Activated T-helper 17 cell treated with anti-CD3 and anti-CD28 coated beads, Interleukin-2, amount 50 U/mL, for 72 hours (primary cell): ENCODE results near the gene PLXNA2. TPM values are rescaled to one million over a fixed set of nuclear protein-coding genes. Genes with fewer than 3 reads are reported as not detected.

Experiments used
- ATAC-seq: fragments of 150-1000 bp; cut with Tn5 transposase; replicated peaks from 2 replicates; pipeline ENCODE4 v1.10.0; 2021; ENCODE audit warnings: mild to moderate bottlenecking, moderate library complexity
- H3K27ac Mint-ChIP-seq: one replicate; pipeline ENCODE4 v1.8.0; 2022; ENCODE audit warnings: mixed read lengths
- H3K27me3 Mint-ChIP-seq: one replicate; pipeline ENCODE4 v1.8.0; 2022; ENCODE audit warnings: mixed read lengths
- H3K36me3 Mint-ChIP-seq: one replicate; pipeline ENCODE4 v1.8.0; 2022; ENCODE audit warnings: low read depth, mild to moderate bottlenecking, mixed read lengths
- H3K4me1 Mint-ChIP-seq: one replicate; pipeline ENCODE4 v1.8.0; 2022; ENCODE audit warnings: mixed read lengths
- H3K4me3 Mint-ChIP-seq: one replicate; pipeline ENCODE4 v1.8.0; 2022; ENCODE audit warnings: mild to moderate bottlenecking, mixed read lengths
- H3K9me3 Mint-ChIP-seq: one replicate; pipeline ENCODE4 v1.8.0; 2022; ENCODE audit warnings: mixed read lengths
- total RNA-seq, 2 donors: library from RNA; stranded (reverse); gene quantifications; one replicate each; pipeline ENCODE4 v1.2.3, GENCODE V29; 2022

Gene PLXNA2
- total RNA-seq, 2 donors from 2014 or later = 0.09 TPM; not detected in 1

- Mint-ChIP-seq H3K4me3 (no peak overlapping the region), H3K27ac (no peak overlapping the region), H3K36me3 (no peaks in the 10 kb centered on the region), H3K4me1 (no peaks in the 10 kb centered on the region), H3K9me3 (no peaks in the 10 kb centered on the region), H3K27me3 (peaks cover 24% of the 10 kb centered on the region)
- ATAC-seq = no peak
Observed at GRCh38 chr1:208169081-208169879, 74.9 kb downstream of the PLXNA2 start.

GRCh38 chr1:208167261-208167869 is 76.8 kb downstream of the PLXNA2 start:
- Mint-ChIP-seq H3K27ac (no peak overlapping the region), H3K4me1 (no peaks in the 10 kb centered on the region), H3K4me3 (no peak overlapping the region), H3K36me3 (no peaks in the 10 kb centered on the region), H3K27me3 (peaks cover 38% of the 10 kb centered on the region), H3K9me3 (no peaks in the 10 kb centered on the region)
- ATAC-seq = no peak

GRCh38 chr1:208166340-208167138 is 77.6 kb downstream of the PLXNA2 start:
- H3K4me1 Mint-ChIP-seq = no peaks in the 10 kb centered on the region
- no peaks in the 10 kb centered on the region for H3K36me3 Mint-ChIP-seq
- H3K27ac Mint-ChIP-seq = no peak overlapping the region
- no peaks in the 10 kb centered on the region for H3K9me3 Mint-ChIP-seq
- H3K27me3 Mint-ChIP-seq = peaks cover 44% of the 10 kb centered on the region
- no peak overlapping the region for H3K4me3 Mint-ChIP-seq
- no peak for ATAC-seq

GRCh38 chr1:208165659-208166058 is 78.5 kb downstream of the PLXNA2 start:
- Mint-ChIP-seq H3K27ac (no peak overlapping the region), H3K36me3 (no peaks in the 10 kb centered on the region), H3K4me3 (no peak overlapping the region)

GRCh38 chr1:208164609-208165008 is 79.6 kb downstream of the PLXNA2 start:
- Mint-ChIP-seq H3K36me3 (no peaks in the 10 kb centered on the region), H3K4me1 (no peaks in the 10 kb centered on the region), H3K27ac (no peak overlapping the region), H3K27me3 (peaks cover 37% of the 10 kb centered on the region), H3K4me3 (no peak overlapping the region), H3K9me3 (no peaks in the 10 kb centered on the region)
- ATAC-seq = no peak

More at GRCh38 chr1:208165659-208166058, 78.5 kb downstream of the PLXNA2 start:
- H3K9me3 Mint-ChIP-seq = no peaks in the 10 kb centered on the region
- no peaks in the 10 kb centered on the region for H3K4me1 Mint-ChIP-seq
- H3K27me3 Mint-ChIP-seq = peaks cover 44% of the 10 kb centered on the region
- no peak for ATAC-seq

- Mint-ChIP-seq H3K27me3 (peaks cover 41% of the 10 kb centered on the region), H3K4me3 (no peak overlapping the region), H3K4me1 (no peaks in the 10 kb centered on the region), H3K9me3 (no peaks in the 10 kb centered on the region), H3K27ac (no peak overlapping the region), H3K36me3 (no peaks in the 10 kb centered on the region)
- ATAC-seq = no peak
Observed at GRCh38 chr1:208163539-208163938, 80.6 kb downstream of the PLXNA2 start.

GRCh38 chr1:208162903-208163302 is 81.3 kb downstream of the PLXNA2 start:
- H3K27me3 Mint-ChIP-seq = peaks cover 45% of the 10 kb centered on the region
- H3K36me3 Mint-ChIP-seq = no peaks in the 10 kb centered on the region
- ATAC-seq = no peak
- no peaks in the 10 kb centered on the region for H3K4me1 Mint-ChIP-seq
- H3K27ac Mint-ChIP-seq = no peak overlapping the region
- no peak overlapping the region for H3K4me3 Mint-ChIP-seq
- H3K9me3 Mint-ChIP-seq = no peaks in the 10 kb centered on the region

- ATAC-seq = no peak
- Mint-ChIP-seq H3K4me3 (no peak overlapping the region), H3K27me3 (peaks cover 43% of the 10 kb centered on the region), H3K9me3 (no peaks in the 10 kb centered on the region), H3K36me3 (no peaks in the 10 kb centered on the region), H3K4me1 (no peaks in the 10 kb centered on the region), H3K27ac (no peak overlapping the region)
Observed at GRCh38 chr1:208161656-208162375, 82.4 kb downstream of the PLXNA2 start.

- Mint-ChIP-seq H3K27me3 (peaks cover 40% of the 10 kb centered on the region), H3K36me3 (no peaks in the 10 kb centered on the region), H3K4me3 (no peak overlapping the region), H3K4me1 (no peaks in the 10 kb centered on the region), H3K27ac (no peak overlapping the region), H3K9me3 (no peaks in the 10 kb centered on the region)
- no peak for ATAC-seq
Observed at GRCh38 chr1:208161005-208161404, 83.2 kb downstream of the PLXNA2 start.

- H3K9me3 Mint-ChIP-seq = no peaks in the 10 kb centered on the region
- H3K4me3 Mint-ChIP-seq = no peak overlapping the region
- H3K27ac Mint-ChIP-seq = no peak overlapping the region
- ATAC-seq = no peak
- no peaks in the 10 kb centered on the region for H3K36me3 Mint-ChIP-seq
- H3K27me3 Mint-ChIP-seq = peaks cover 34% of the 10 kb centered on the region
- no peaks in the 10 kb centered on the region for H3K4me1 Mint-ChIP-seq
Observed at GRCh38 chr1:208160259-208160819, 83.8 kb downstream of the PLXNA2 start.

- no peak for ATAC-seq
- Mint-ChIP-seq H3K4me1 (no peaks in the 10 kb centered on the region), H3K4me3 (no peak overlapping the region), H3K27me3 (peaks cover 29% of the 10 kb centered on the region), H3K36me3 (no peaks in the 10 kb centered on the region), H3K27ac (no peak overlapping the region), H3K9me3 (no peaks in the 10 kb centered on the region)
Observed at GRCh38 chr1:208159555-208160258, 84.5 kb downstream of the PLXNA2 start.

- H3K4me1 Mint-ChIP-seq = no peaks in the 10 kb centered on the region
- no peak overlapping the region for H3K4me3 Mint-ChIP-seq
- no peaks in the 10 kb centered on the region for H3K9me3 Mint-ChIP-seq
- H3K27me3 Mint-ChIP-seq = peaks cover 25% of the 10 kb centered on the region
- no peak overlapping the region for H3K27ac Mint-ChIP-seq
- H3K36me3 Mint-ChIP-seq = no peaks in the 10 kb centered on the region
- ATAC-seq = no peak
Observed at GRCh38 chr1:208158640-208159554, 85.3 kb downstream of the PLXNA2 start.

- no peak for ATAC-seq
- H3K36me3 Mint-ChIP-seq = no peaks in the 10 kb centered on the region
Observed at GRCh38 chr1:208157769-208158168, 86.4 kb downstream of the PLXNA2 start.

More at GRCh38 chr1:208157769-208158168, 86.4 kb downstream of the PLXNA2 start:
- Mint-ChIP-seq H3K9me3 (no peaks in the 10 kb centered on the region), H3K4me3 (no peak overlapping the region), H3K4me1 (no peaks in the 10 kb centered on the region), H3K27ac (no peak overlapping the region), H3K27me3 (peaks cover 17% of the 10 kb centered on the region)
